Endothelial cell of umbilical vein (primary cell): ENCODE data around the gene UBL7. TPM values are rescaled to one million over a fixed set of nuclear protein-coding genes. Genes with fewer than 3 reads are reported as not detected.
"Not testable (repeated sequence)": the region's sequence is repeated elsewhere in the genome, so short reads cannot be mapped to it uniquely, and the experiment has no call there.

Experiments
- BruUV-seq: library from RNA; stranded (reverse); fragments of 400-500 nt; replicated peaks from 2 replicates; lab custom pipeline; 2021; lab: Mats Ljungman, UMichigan
- CTCF ChIA-PET: fragments of 300-600, 350-600 bp; sonication (Branson Sonifier 250); formaldehyde crosslinking; loops from one replicate; lab custom pipeline; 2021; ENCODE audit warnings: antibody characterized with exemption, inconsistent platforms; lab: Charles Lee
- POLR2A ChIA-PET: fragments of 300-600, 350-600 bp; sonication (Branson Sonifier 250); formaldehyde crosslinking; loops from one replicate; lab custom pipeline; 2021; ENCODE audit warnings: antibody characterized with exemption, inconsistent platforms; lab: Charles Lee
- DNase-seq: peaks from one replicate; pipeline ENCODE4 v3.0.0-alpha.2; 2011; ENCODE audit warnings: low read depth, low spot score
- FAIRE-seq: peaks from 2 replicates; lab custom pipeline; 2011; peaks lifted over from hg19 to GRCh38; lab: Jason Lieb, UNC
- H2AFZ ChIP-seq: 2 replicates; pipeline ENCODE4 v1.6.0; 2012; ENCODE audit warnings: low read depth, low read length, control low read depth, inconsistent platforms
- H3K27ac ChIP-seq: 2 replicates; pipeline ENCODE4 v1.5.1; 2011; ENCODE audit warnings: low read depth, mild to moderate bottlenecking, control low read depth, low read length, moderate library complexity; ENCODE audit not compliant: insufficient read depth
- H3K27me3 ChIP-seq, 2 experiments: 2 replicates each; pipeline versions ENCODE4 v1.6.0 to v1.6.1; 2011; ENCODE audit warnings: low read length in 2 of 2, mixed read lengths in 1 of 2; ENCODE audit not compliant: control insufficient read depth in 2 of 2, insufficient read depth in 2 of 2
- H3K36me3 ChIP-seq, 2 experiments: 2 replicates in 1 of 2; 3 replicates in 1 of 2; pipeline ENCODE4 v1.5.1; 2011; ENCODE audit warnings: low read length in 2 of 2, mild to moderate bottlenecking in 1 of 2, moderate library complexity in 1 of 2; ENCODE audit not compliant: control insufficient read depth in 2 of 2, insufficient read depth in 2 of 2; ENCODE audit errors: extremely low read depth in 1 of 2
- H3K4me1 ChIP-seq: 3 replicates; pipeline ENCODE4 v1.5.1; 2011; ENCODE audit warnings: mild to moderate bottlenecking, low read length; ENCODE audit not compliant: control insufficient read depth, insufficient read depth; ENCODE audit errors: extremely low read depth
- H3K4me2 ChIP-seq: 2 replicates; pipeline ENCODE4 v1.6.1; 2011; ENCODE audit warnings: low read length, control low read depth, mixed read lengths; ENCODE audit not compliant: insufficient read depth
- H3K4me3 ChIP-seq, 3 experiments: fragments of 200-600 bp in 1 of 3; sonication (generic), shearing (Covaris generic) in 1 of 3; replicated peaks in 1 of 3; 2 replicates each; pipeline ENCODE4 v1.5.1; 2011 to 2016; ENCODE audit warnings: control low read depth in 3 of 3, low read length in 3 of 3, mild to moderate bottlenecking in 2 of 3, inconsistent platforms in 1 of 3, low read depth in 1 of 3, moderate library complexity in 1 of 3; ENCODE audit not compliant: insufficient read depth in 1 of 3
- H3K79me2 ChIP-seq: 2 replicates; pipeline ENCODE4 v1.6.0; 2012; ENCODE audit warnings: low read length, inconsistent platforms; ENCODE audit not compliant: control insufficient read depth, insufficient read depth
- H3K9ac ChIP-seq: replicated peaks from 2 replicates; pipeline ENCODE3; 2011; ENCODE audit warnings: low read length, control low read depth; ENCODE audit not compliant: insufficient read depth; ENCODE audit errors: extremely low read depth
- H3K9me1 ChIP-seq: replicated peaks from 3 replicates; pipeline ENCODE4 v1.6.0; 2011; ENCODE audit warnings: mild to moderate bottlenecking, low read length; ENCODE audit not compliant: control insufficient read depth, insufficient read depth; ENCODE audit errors: extremely low read depth
- H3K9me3 ChIP-seq: replicated peaks from 2 replicates; pipeline ENCODE4 v1.5.1; 2012; ENCODE audit warnings: low read length, inconsistent platforms; ENCODE audit not compliant: control insufficient read depth, insufficient read depth
- H4K20me1 ChIP-seq: replicated peaks from 2 replicates; pipeline ENCODE3; 2011; ENCODE audit warnings: mild to moderate bottlenecking, low read length; ENCODE audit not compliant: control insufficient read depth, insufficient read depth; ENCODE audit errors: extremely low read depth
- JUN ChIP-seq: IDR thresholded peaks from 2 replicates; pipeline ENCODE4 v1.6.1; 2011; ENCODE audit warnings: borderline replicate concordance, low read depth; ENCODE audit not compliant: insufficient read length, insufficient read depth
- POLR2A ChIP-seq: IDR thresholded peaks from 2 replicates; pipeline ENCODE4 v1.6.1; 2012; ENCODE audit warnings: low read depth, mild to moderate bottlenecking, control low read depth, low read length
- dilution Hi-C: fragments of 300-500 bp; cut with MboI; formaldehyde crosslinking; loops from one replicate; pipeline ENCODE4 v1.15.0; 2019; ENCODE audit warnings: low sequenced_read_pairs; ENCODE audit not compliant: extremely low pct_ligation_motif_present
- intact Hi-C: fragments of 100-400 bp; cut with micrococcal nuclease; formaldehyde crosslinking; loops from one replicate; pipeline ENCODE4 v1.10.0; 2022
- polyA plus RNA-seq, 4 experiments: library from polyadenylated mRNA; depleted of rRNA in 3 of 4; stranded (reverse) in 3 of 4; unstranded in 1 of 4; fragments of >200 nt; gene quantifications; 2 replicates each; pipeline versions ENCODE4 v1.2.1 to v1.2.3, GENCODE V29; 2011 to 2012; ENCODE audit warnings: missing spikeins in 1 of 4
- total RNA-seq: library from RNA; stranded (reverse); gene quantifications from 2 replicates; pipeline ENCODE4 v1.2.3, GENCODE V29; 2021

UBL7 gene
- total and polyA plus RNA-seq, 2 donors (not counting 3 experiments of a cell fraction or from before 2014, with no cell fraction given) = 32.8 to 90.4 TPM

GRCh38 chr15:74460298-74460697 is 662 bp downstream of the UBL7 start:
- Histone ChIP-seq H3K9me1 (no peaks in the 10 kb centered on the region), H3K9ac (peak overlapping the region; percentile 60), H3K4me2 (peak overlapping the region; percentile 74), H3K4me1 (peaks cover 9% of the 10 kb centered on the region), H3K79me2 (peaks cover 4% of the 10 kb centered on the region), H3K36me3 (no peaks in the 10 kb centered on the region), H3K27me3 (no peaks in the 10 kb centered on the region), H4K20me1 (no peaks in the 10 kb centered on the region), H3K9me3 (no peaks in the 10 kb centered on the region), H3K4me3 (peak overlapping the region; percentile 3 to 71 (median 61)), H3K27ac (peak overlapping the region; percentile 80), H2AFZ (peak overlapping the region; percentile 49)
- no TSS peak for BruUV-seq
- DNase-seq = no peak
- POLR2A ChIA-PET = no interaction called here
- FAIRE-seq = peak; percentile 26
- TF ChIP-seq POLR2A = no peak
- no peak for TF ChIP-seq JUN
- CTCF ChIA-PET = interaction anchor here (1.2 to 2.4 kb wide), 8 partner anchors 17 to 171 kb away, joined by 3 to 10 read pairs (median 6); partner anchors contain the start of gene ARID3B
- intact Hi-C loops (loop anchor here (2.0 kb wide), 2 partner anchors 81 to 155 kb away; partner anchors contain the start of genes ARID3B and CLK3), dilution Hi-C loops (no loop called here)

- intact Hi-C loops = loop anchor here (2.0 kb wide), 2 partner anchors 81 to 155 kb away; partner anchors contain the start of genes ARID3B and CLK3
- H3K4me1 ChIP-seq, H4K20me1 ChIP-seq, dilution Hi-C loops, H2AFZ ChIP-seq, H3K4me3 ChIP-seq, DNase-seq, H3K4me2 ChIP-seq, H3K27me3 ChIP-seq, POLR2A ChIA-PET, BruUV-seq, H3K27ac ChIP-seq, FAIRE-seq, H3K9me3 ChIP-seq, H3K79me2 ChIP-seq, H3K9ac ChIP-seq, H3K36me3 ChIP-seq, H3K9me1 ChIP-seq: not testable (repeated sequence)
- CTCF ChIA-PET = interaction anchor here (1.1 to 1.7 kb wide), 2 partner anchors 8 to 17 kb away, joined by 4 to 6 read pairs; no protein-coding TSS in a partner anchor
Observed at GRCh38 chr15:74459798-74460197, 1.2 kb downstream of the UBL7 start.
